Ramos (cell line): ENCODE results near the gene LMNTD2.

Source experiments
- in situ Hi-C: fragments of 300-500 bp; cut with MboI; formaldehyde crosslinking; loops from one replicate; pipeline ENCODE4 v1.14.3; 2022; ENCODE audit warnings: low sequenced_read_pairs; ENCODE audit not compliant: unreplicated experiment

The LMNTD2 gene

DNA sequence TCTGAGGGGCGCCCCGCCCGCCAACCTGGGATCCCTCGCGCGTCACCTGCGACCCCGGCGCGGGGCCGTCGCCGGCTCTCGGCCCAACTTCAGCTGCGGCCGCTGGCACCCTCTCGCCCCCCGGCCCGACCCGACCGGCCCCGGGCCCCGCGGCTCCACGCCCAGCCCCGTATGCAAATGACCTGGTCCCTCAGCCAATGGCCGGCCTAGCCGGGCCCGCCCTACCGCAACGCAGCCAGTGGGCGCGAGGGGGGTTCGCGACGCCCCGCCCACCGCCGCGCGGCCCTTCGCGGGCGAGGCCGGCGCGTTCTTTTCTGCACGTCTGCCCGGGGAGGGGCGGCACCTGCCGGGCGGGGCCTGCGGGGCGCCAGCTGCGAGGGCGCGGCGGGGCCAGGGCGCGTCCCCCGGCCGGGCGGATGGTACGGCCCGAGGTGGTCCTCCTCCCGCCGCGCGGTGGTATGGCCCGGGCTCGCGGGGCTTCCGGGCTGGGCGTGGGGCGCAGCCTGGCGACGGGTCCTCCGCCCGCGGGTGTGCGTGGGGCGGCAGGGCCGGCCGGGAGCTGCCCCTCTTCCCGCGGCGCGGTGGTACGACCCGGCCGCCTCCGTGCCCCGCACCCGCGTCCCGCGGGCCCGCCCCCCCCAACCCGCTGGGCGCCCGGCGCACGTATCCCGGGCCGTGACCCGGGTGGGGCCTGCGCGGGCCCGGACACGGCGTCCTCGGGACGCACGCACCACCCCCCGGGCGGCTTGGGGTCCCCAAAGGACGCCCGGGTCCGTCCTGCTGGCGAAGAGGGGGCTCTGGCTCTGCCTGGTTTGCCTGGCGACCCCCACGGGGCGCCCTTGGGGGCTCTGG is 8.0 kb upstream of the LMNTD2 start:
- in situ Hi-C loops = no loop called here

DNA sequence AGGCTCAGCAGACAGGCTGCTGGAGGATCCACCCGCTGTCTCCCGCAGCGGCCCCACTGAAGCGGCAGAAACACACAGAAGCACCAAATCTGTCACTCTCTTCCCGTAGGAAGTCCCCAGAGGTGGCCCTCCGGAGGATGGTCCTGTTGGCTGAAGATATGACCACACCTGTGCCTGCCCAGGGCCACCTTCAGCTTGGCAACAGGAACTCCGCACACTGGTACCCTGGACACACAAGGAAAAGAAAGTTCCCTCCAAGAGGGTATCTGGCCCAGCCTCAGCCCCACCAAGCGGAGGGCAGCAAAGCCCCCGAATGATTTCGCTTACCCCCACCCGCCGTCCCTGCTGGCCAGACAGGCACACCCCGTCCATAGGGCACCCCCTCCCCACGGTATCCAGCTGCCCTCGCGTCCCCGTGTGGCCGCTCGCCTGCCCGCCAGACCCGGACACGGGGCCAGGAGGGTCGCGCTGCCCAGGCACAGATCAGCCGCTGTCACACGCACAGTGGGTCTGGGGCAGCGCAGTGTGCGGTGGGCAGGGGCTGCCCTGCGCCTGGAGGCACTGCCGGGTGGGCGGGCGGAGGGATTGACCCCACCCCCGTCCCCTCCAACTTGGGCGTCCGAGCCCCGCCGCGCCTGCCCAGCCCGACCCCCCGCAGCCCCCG is 7.2 kb upstream of the LMNTD2 start:
- in situ Hi-C loops = no loop called here

DNA sequence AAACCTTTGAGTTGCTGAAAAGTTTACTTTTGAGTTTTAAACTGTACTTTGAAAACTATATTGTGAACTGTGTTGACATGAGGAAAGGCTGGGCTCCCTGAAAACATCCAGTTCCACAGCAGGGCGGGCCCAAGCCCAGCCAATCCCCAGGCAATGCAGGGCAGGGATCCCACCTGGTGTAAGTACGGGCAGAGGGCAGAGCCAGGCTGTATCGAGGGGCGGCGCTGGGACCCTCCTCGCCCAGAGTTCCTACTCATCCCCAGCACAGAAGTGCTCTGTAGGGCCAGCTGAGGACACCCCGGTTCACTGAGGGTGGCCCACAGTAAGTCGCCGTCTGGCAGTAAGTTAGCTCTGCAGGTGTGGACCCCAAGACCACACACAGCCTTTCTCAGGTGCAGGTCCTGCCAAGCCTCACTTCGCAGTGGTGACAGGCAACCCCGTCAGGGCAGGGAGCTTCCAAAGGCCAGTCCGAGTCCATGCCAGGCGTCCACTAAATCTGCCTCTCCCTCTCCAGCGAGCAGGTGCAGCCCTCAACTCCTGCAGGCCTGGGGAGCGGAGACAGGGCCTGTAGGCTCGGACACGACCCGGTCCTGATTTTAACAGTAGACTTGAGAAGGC is 6.6 kb upstream of the LMNTD2 start:
- in situ Hi-C loops = no loop called here

DNA sequence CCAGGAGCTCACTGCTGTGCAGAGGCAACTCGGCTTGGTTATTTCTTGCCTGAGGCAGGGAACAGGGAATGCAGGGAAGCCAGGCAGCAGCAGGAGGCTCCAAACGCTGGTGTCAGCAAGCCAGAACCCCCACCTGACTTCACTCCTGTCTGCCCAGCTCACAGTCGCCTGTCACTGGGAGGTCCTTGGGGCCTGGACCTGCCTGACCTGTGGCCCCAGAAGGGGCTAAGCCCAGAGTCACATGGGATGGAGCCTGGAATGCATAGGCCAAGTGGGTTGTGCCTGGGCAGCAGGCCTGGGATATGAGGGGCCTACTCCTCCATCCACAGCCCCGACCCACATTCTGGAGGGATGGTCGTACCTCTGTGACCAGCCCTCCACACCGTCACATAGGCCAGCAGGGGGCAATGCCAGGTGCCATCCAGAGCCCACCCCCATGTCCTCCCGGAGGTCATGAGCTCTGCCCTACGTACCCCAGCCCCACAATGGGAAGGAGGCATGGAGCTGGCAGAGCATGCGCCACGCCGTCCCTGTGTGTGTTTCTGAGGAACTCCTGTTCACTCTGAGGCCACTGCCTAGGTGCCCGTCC is 5.5 kb upstream of the LMNTD2 start:
- in situ Hi-C loops = no loop called here

DNA sequence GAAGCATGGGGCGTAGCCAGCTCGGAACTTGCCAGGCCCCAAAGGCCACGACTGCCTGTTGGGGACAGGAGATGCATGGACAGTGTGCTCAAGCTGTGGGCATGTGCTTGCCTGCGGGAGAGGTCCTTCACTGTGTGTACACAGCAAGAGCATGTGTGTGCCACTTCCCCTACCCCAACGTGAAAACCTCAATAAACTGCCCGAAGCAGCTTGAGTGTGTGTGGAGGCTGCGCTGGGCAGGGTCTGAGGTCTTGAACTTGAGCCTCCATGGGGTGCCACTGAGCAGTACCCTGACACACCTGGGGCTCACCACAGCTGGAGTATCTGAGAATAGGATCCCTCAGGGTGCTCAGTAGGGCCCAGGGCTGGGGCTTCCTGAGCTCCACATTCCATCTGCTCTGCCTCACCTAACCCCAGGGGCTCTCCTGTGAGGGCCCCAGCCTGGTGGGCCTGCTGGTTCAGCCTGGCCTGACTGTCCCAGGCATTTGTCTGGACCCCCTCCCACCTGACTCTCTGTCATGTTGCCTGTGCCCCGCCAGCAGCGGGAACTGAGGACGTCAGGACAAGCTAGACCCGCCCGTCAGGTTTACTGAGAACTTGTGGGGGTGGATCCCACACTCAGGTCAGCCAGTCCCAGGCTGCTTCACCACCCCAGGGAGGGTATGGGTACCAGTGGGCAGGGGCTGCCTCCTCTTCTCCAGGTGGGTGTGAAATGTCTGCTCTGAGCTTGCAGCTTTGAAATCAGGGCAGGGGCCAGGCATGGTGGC is 3.5 kb upstream of the LMNTD2 start:
- in situ Hi-C loops = no loop called here

DNA sequence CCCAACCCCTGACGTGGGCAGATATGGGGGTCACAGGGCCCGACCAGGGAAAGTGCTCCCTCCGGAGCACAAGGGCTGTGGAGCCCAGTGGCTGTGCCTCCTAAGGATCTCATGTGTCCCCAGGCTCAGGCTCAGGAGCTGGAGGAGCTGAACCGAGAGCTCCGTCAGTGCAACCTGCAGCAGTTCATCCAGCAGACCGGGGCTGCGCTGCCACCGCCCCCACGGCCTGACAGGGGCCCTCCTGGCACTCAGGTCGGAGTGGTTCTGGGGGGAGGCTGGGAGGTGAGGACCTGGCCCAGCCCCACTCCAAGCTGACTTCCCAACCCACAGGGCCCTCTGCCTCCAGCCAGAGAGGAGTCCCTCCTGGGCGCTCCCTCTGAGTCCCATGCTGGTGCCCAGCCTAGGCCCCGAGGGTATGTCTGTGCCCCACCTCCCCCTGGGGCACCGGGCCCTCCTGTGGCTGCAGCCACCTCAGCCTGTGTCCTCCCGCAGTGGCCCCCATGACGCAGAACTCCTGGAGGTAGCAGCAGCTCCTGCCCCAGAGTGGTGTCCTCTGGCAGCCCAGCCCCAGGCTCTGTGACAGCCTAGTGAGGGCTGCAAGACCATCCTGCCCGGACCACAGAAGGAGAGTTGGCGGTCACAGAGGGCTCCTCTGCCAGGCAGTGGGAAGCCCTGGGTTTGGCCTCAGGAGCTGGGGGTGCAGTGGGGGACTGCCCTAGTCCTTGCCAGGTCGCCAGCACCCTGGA is 2.7 kb upstream of the LMNTD2 start:
- in situ Hi-C loops = no loop called here

DNA sequence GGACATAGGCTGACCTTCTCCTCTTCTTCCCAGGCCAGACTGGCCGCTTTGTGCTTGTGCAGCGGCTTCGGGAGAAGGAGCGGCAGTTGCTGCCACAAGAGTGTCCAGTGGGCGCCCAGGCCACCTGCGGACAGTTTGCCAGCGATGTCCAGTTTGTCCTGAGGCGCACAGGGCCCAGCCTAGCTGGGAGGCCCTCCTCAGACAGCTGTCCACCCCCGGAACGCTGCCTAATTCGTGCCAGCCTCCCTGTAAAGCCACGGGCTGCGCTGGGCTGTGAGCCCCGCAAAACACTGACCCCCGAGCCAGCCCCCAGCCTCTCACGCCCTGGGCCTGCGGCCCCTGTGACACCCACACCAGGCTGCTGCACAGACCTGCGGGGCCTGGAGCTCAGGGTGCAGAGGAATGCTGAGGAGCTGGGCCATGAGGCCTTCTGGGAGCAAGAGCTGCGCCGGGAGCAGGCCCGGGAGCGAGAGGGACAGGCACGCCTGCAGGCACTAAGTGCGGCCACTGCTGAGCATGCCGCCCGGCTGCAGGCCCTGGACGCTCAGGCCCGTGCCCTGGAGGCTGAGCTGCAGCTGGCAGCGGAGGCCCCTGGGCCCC is 1.6 kb upstream of the LMNTD2 start:
- in situ Hi-C loops = no loop called here

DNA sequence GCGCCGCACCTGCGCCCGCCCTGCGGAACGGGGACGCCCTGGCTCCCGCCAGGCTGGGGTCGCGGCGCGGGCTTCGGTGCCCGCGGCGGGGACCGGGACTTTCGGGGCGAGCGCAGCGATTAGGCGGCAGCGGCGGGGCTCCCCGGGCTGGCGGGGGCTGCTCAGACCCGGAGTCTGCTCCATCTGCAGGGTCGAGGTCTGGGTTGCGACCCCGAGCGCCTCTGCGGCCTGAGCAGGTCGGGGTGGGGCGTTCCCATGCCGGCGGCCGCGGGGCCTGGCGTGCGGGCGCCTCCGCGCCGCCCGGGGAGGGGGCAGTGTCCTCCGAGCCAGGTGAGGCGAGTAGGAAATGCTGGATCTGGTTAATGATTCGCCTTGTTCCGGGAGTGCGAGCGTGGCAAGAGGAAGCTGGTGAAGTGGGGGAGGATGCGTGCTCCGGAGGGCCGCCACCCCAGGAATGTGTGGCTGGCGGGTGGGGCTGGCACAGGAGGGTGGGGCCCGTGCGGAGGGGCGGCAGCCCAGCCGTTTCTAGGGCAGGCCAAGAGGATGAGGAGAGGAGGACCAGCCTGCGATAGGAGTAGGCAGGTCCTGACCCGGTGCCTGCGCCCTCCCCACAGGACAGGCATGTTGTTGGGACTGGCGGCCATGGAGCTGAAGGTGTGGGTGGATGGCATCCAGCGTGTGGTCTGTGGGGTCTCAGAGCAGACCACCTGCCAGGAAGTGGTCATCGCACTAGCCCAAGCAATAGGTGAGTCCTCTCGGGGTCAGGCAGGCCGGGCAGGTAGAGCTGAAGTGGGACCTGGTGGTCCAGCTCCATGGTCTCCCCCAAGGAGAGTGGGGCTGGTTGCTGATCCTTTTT is 838 bp upstream of the LMNTD2 start:
- in situ Hi-C loops = no loop called here

DNA sequence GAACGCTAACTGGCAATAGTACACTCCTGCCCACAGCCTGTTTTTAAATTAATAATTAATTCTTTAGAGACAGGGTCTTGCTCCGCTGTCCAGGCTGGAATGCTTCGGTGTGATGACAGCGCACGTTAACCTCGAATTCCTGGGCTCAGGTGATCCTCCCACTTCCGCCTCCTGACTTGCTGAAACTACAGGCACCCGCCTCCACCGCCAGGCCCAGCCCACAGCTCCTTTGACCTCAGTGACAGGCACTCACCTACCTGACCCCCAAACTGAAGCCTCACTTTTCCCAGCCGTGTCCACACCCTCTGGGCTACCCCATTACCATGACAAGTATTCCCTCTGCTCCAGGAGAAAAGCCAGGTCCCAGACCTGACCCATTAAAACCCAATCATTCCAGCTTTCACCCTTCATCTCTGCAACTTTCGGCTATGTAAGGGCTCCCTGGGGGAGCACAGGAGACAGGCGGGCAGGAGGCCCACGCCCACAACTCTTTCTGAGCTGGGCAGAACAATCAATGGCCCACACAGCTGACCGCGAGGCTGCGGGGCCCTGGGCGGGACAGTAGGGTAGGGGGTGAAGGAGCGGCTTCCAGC is 730 bp downstream of the LMNTD2 start:
- in situ Hi-C loops = no loop called here

DNA sequence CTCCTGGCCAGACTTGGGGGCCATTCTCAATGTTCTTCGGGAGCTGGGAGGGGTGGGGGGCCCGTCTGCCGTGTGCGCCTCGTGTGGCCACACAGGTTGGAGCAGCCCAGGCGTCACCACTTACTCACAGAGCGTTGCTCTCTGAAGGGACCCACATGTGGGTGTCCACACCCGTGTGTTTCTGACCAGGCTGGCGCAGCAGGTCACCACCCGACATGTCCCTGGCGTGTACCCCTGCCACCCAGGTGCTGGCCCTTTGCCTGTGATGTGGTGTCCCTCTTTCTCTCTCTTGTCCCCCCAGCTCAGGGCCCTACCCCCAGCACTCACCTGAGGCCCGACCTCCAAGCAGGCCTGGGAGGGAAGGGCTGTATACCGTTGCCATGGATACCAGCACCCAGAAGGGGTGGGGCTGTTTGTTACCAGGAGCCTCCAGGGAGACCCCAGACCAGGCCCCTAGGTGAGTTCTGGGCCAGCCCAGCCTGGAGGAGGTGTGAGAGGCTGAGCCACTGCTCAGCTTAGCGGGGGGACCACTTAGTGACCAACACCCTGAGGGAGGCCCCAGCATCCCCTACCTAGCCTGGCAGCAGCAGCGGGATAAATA is 1.4 kb downstream of the LMNTD2 start:
- in situ Hi-C loops = no loop called here

DNA sequence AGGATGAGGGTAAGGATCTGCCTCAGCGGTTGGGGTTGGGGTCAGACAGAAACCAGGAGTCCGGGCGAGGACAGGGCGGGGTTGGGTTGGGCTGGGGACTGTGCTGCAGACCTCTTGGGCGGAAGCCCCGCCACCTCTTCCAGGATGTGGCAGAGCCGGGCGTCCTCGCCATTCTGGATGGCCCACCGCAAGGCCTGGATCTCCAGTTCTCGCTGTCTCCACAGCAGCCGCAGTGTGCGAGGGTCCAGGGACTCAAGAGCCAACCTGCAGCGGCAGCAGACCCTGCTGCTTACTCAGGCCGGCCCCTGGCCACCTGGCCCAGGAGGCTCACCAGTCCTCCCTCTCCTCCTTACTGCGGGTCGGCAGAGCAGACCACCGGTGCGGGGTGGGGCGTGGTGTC is 2.0 kb downstream of the LMNTD2 start:
- in situ Hi-C loops = no loop called here

DNA sequence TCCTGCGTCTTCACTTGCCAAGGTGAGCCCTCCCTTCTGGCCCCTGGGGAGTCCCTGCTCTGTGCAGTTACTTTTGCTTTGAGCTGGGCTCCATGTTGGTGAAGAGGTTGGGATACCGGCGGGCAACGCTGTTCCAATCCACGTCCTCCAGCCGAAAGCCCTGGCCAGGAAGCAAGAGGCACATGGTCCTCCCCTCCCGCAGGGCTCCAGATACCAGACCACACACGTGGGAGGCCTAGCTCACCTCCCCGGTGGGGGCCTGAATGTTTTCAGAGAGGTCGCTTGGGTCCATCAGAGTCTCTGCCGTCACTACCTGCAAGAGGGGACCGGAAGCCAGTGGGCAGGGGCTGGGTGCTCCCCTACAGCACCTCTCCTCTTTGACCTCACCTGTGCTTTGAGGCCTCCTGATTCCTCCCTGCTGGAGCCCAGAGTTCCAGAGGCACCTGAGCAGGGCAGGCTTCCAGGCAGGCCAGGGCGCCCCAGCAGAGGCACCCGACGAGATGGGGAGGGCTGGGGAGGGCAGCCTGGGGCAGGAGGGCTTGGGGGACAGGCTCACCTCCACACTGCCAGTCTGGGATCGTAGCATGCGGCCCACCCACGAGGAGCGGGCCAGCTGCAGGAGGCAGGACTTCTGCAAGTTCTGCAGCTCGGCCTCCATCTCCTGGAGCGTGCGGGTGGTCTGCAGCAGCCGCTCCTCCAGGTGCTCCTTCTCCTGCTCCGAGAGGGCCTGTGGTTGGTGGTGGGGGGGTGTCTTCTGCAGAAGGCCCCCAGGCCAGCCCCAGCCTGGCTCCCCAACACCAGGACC is 3.0 kb downstream of the LMNTD2 start:
- in situ Hi-C loops = no loop called here

DNA sequence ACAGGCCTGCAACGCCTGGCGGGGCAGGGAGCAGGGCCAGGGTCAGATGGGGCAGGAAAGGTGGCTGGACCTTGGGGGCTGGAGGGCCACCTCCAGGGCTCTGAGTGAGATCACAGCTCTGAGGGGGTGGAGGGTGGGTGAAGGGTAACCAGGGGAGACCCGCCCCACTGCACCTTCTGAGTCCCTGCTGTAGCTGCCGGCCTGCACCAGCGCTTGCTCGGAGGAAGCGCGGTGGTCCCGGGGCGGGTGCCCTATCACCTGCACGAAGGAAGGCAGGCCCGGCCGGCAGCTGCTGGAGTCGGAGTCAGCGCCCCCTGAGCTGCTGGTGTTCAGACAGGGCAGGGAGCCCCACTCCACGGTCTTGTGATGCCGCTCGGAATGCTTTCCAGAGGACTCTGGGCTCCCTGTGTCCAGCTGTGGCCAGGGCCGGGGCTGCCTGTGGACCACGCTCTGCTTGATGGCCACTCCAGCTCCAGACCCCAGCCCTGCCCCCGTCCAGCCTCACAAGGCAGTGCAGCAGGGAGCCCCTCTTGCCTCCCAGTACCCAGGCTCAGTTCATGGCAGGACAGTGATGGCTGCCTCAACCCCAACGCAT is 3.8 kb downstream of the LMNTD2 start:
- in situ Hi-C loops = no loop called here

DNA sequence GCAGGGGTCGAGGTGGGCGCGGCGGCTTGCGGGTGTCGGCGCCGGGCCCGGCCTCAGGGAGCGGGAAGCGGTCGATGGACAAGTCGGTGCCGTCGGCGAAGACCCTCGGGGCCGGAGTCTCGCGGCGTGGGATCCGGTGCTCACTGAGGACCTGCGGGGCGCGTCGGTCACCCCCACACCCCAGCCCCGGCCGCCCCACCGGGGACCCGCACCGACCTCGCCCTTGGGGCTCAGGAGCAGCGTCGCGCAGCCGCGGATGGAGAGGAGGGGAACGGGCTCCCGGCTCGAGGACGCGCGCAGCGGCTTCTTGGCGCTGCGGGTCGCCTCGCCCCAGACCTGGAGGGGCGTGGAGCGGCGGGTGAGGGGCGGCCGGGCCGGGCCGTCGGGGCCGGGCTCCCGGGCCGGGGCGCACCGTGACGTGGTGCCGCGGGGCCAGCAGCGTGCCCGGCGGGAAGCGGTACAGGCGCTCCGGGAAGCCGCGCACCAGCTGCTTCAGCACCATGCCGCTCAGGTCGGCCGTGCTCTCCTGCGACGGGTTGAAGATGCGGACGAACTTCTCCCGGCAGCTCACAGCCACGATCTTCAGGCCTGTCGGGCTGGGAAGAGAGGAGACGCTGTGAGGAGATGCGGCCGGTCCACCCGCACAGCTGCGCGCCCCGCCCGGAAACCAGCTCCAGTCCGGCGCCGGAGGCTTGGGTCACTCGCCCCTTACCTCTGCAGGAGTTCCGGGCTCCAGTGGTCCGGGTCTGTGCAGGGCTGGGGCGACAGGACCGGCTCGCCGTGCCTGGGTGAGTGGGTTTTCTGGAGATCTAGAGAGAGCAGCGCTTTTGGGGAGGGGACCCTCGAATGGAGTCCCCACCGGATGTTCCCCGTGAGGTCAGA is 4.5 kb downstream of the LMNTD2 start:
- in situ Hi-C loops = no loop called here

DNA sequence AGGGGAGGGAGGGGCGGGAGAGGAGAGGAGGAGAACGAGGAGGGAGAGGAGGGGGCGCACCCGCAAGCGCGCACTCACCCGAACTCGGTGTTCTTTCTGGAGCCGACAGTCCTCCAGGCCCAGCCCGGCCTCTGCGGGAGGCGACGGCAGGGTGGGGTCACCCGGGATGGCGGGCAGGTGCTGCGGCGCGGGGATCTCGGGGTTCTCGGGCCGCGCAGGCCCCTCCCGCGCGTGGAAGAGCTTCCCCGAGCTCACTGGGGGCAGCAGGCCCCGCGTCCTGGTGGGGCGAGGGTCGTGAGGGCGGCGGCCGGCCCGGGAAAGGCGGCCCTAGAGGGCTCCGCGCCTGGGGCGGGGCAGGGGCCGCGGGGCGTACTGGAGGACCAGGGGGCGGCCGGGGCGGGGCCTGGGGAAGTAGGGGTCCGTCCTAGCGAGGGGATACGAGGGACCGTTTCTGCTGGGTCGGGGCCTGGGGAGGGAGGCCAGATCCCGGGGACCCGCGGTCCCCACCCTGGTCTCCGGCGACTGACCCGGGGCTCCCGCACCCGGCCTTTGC is 5.2 kb downstream of the LMNTD2 start:
- in situ Hi-C loops = no loop called here
